ENCODE data around the gene COG5. TPM values are rescaled to one million over a fixed set of nuclear protein-coding genes. Genes with fewer than 3 reads are reported as not detected.

COG5 gene
- total RNA-seq, 1 donor from 2014 or later: 37.2 TPM

DNA sequence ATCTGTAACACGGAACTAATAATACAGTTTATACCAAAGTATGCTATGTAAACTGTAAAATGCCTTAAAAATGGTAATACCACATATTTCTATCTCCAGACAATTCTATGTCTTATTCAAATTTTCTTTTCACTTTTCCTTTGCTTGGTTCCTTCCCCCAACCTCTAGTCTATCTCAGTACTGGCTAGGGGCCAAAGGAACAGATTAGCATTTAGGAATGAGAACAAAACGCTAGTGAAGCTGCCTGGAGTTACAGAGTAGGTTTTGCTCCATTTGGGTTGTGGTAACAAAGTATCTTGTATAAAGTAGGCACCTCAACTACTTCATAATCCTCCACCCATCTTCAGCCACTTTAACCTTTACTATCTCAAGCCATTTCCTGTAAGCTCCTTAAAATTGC lies 300.9 kb downstream of the COG5 start:
- Mint-ChIP-seq H3K4me1 (ENCODE audit: unreplicated experiment) (no peaks in the 10 kb centered on the region), H3K27me3 (no peaks in the 10 kb centered on the region), H3K27ac (no peak overlapping the region), H3K4me3 (no peak overlapping the region), H3K9me3 (no peaks in the 10 kb centered on the region), H3K36me3 (no peaks in the 10 kb centered on the region)
- TF ChIP-seq, protein P1, sequence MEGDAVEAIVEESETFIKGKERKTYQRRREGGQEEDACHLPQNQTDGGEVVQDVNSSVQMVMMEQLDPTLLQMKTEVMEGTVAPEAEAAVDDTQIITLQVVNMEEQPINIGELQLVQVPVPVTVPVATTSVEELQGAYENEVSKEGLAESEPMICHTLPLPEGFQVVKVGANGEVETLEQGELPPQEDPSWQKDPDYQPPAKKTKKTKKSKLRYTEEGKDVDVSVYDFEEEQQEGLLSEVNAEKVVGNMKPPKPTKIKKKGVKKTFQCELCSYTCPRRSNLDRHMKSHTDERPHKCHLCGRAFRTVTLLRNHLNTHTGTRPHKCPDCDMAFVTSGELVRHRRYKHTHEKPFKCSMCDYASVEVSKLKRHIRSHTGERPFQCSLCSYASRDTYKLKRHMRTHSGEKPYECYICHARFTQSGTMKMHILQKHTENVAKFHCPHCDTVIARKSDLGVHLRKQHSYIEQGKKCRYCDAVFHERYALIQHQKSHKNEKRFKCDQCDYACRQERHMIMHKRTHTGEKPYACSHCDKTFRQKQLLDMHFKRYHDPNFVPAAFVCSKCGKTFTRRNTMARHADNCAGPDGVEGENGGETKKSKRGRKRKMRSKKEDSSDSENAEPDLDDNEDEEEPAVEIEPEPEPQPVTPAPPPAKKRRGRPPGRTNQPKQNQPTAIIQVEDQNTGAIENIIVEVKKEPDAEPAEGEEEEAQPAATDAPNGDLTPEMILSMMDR (conservative IDR thresholded peaks at IDR 0.05): no peak
- no peak for DNase-seq (ENCODE audit: extremely low spot score, unreplicated experiment)

DNA sequence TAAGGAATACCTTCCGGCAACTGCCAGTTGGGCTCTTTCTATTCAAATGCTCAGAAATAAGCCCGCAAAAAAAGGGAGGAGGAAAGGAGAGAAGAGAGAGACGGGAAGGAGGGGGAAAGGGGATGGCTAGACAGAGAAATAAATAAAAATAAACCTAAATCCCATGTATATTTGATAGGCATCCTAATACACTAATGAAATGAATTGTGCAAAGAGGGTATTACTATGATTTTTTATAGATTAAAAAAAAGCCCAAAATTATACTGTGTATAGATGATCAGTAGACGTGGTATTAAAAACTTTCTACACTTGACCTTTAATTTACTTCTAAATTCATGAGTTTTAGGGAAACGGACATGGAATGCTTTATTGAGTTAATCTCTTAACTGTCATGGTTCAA lies 305.0 kb downstream of the COG5 start:
- H3K9me3 Mint-ChIP-seq: no peaks in the 10 kb centered on the region

GRCh38 chr7:107255602-107256001 lies 308.1 kb downstream of the COG5 start:
- Mint-ChIP-seq H3K36me3 (no peaks in the 10 kb centered on the region), H3K27me3 (no peaks in the 10 kb centered on the region), H3K9me3 (no peaks in the 10 kb centered on the region), H3K27ac (no peak overlapping the region), H3K4me1 (ENCODE audit: unreplicated experiment) (no peaks in the 10 kb centered on the region), H3K4me3 (no peak overlapping the region)
- TF ChIP-seq, protein P1 (conservative IDR thresholded peaks at IDR 0.05): no peak
- DNase-seq (ENCODE audit: extremely low spot score, unreplicated experiment): no peak

More for the DNA sequence above, 305.0 kb downstream of the COG5 start:
- no peak overlapping the region for H3K27ac Mint-ChIP-seq
- no peak for DNase-seq (ENCODE audit: extremely low spot score, unreplicated experiment)
- no peak overlapping the region for H3K4me3 Mint-ChIP-seq
- TF ChIP-seq, protein P1 (conservative IDR thresholded peaks at IDR 0.05): no peak
- no peaks in the 10 kb centered on the region for H3K4me1 Mint-ChIP-seq (ENCODE audit: unreplicated experiment)
- no peaks in the 10 kb centered on the region for H3K36me3 Mint-ChIP-seq
- H3K27me3 Mint-ChIP-seq: no peaks in the 10 kb centered on the region

- Mint-ChIP-seq H3K27ac (no peak overlapping the region), H3K4me3 (no peak overlapping the region), H3K4me1 (ENCODE audit: unreplicated experiment) (no peaks in the 10 kb centered on the region), H3K9me3 (no peaks in the 10 kb centered on the region), H3K36me3 (peaks cover 3% of the 10 kb centered on the region), H3K27me3 (no peaks in the 10 kb centered on the region)
- TF ChIP-seq, protein P1 (conservative IDR thresholded peaks at IDR 0.05): no peak
- no peak for DNase-seq (ENCODE audit: extremely low spot score, unreplicated experiment)
Observed at GRCh38 chr7:107254398-107254985, 309.2 kb downstream of the COG5 start.

GRCh38 chr7:107253599-107253998 lies 310.1 kb downstream of the COG5 start:
- Mint-ChIP-seq H3K27ac (no peak overlapping the region), H3K27me3 (no peaks in the 10 kb centered on the region), H3K36me3 (peaks cover 3% of the 10 kb centered on the region), H3K4me3 (no peak overlapping the region), H3K4me1 (ENCODE audit: unreplicated experiment) (no peaks in the 10 kb centered on the region), H3K9me3 (no peaks in the 10 kb centered on the region)
- TF ChIP-seq, protein P1 (conservative IDR thresholded peaks at IDR 0.05): no peak
- no peak for DNase-seq (ENCODE audit: extremely low spot score, unreplicated experiment)

DNA sequence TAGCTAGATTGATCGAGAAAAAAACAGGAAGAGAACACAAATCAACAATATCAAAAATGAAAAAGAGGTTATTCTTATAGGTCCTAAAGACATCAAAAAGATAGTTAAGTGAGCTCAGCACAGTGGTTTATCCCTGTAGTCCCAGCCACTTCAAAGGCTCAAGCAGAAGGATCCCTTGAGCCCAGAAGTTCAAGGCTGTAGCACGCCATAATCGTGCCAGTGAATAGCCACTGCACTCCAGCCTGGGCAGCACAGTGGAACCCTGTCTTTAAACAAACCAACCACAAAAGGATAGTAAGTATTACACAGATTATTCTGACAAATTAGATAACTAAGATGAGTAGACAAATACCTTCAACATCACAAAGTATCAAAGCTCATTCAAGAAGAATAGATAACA lies 311.8 kb downstream of the COG5 start:
- no peak overlapping the region for H3K27ac Mint-ChIP-seq
- H3K27me3 Mint-ChIP-seq: no peaks in the 10 kb centered on the region
- H3K4me3 Mint-ChIP-seq: no peak overlapping the region
- no peaks in the 10 kb centered on the region for H3K4me1 Mint-ChIP-seq (ENCODE audit: unreplicated experiment)
- no peaks in the 10 kb centered on the region for H3K9me3 Mint-ChIP-seq
- DNase-seq (ENCODE audit: extremely low spot score, unreplicated experiment): no peak
- peaks cover 12% of the 10 kb centered on the region for H3K36me3 Mint-ChIP-seq
- TF ChIP-seq, protein P1 (conservative IDR thresholded peaks at IDR 0.05): no peak

Data from type B pancreatic cell (in vitro differentiated cells).